ENCODE measurements around the gene ITGB8. TPM values are rescaled to one million over a fixed set of nuclear protein-coding genes. Genes with fewer than 3 reads are reported as not detected.

The ITGB8 gene
- total RNA-seq, 5 donors from 2014 or later (not counting 1 experiment from before 2014, with no cell fraction given) = 0.08 to 0.29 (median 0.16) TPM

GRCh38 chr7:20320786-20321185 is 9.9 kb upstream of the ITGB8 start:
- 81% methylated on average over 3 of the region's 7 CpGs for WGBS (ENCODE audit: insufficient coverage)
- H3K4me3 Mint-ChIP-seq = no peak overlapping the region
- no peak for ATAC-seq (replicated peaks in 1 of 4)

GRCh38 chr7:20323595-20323994 is 7.1 kb upstream of the ITGB8 start:
- Mint-ChIP-seq H3K27ac (no peak overlapping the region), H3K27me3 (peaks cover 4 to 5% of the 10 kb centered on the region in 2 donors), H3K4me3 (no peak overlapping the region), H3K36me3 (no peaks in the 10 kb centered on the region), H3K4me1 (no peaks in the 10 kb centered on the region), H3K9me3 (no peaks in the 10 kb centered on the region)
- ATAC-seq (replicated peaks in 1 of 4) = no peak
- ChIA-PET POLR2A (no interaction called here), CTCF (no interaction called here)
- H3K9me3 ChIP-seq = no peaks in the 10 kb centered on the region
- no peaks in the 10 kb centered on the region for H3K27me3 ChIP-seq (replicated peaks in 1 of 2; ENCODE audit: control insufficient read depth in 2 of 2, extremely low read depth in 1 of 2, insufficient read depth in 2 of 2, low read length in 1 of 2)
- no peaks in the 10 kb centered on the region for H3K4me1 ChIP-seq (ENCODE audit: control insufficient read depth in 1 of 2, extremely low read depth in 1 of 2, insufficient read depth in 2 of 2, low read length in 2 of 2)
- H3K36me3 ChIP-seq (ENCODE audit: control insufficient read depth in 2 of 2, extremely low read depth in 1 of 2, insufficient read depth in 1 of 2, low read length in 1 of 2) = no peaks in the 10 kb centered on the region
- no peak for DNase-seq
- no peak overlapping the region for H3K4me3 ChIP-seq (ENCODE audit: control insufficient read depth in 1 of 2, extremely low read depth in 1 of 2, low read length in 1 of 2)
- H3K27ac ChIP-seq (ENCODE audit: low read length) = no peak overlapping the region
- 100% methylated on average over 1 of the region's 2 CpGs for WGBS (ENCODE audit: insufficient coverage)

More at GRCh38 chr7:20320786-20321185, 9.9 kb upstream of the ITGB8 start:
- H3K4me1 Mint-ChIP-seq = no peaks in the 10 kb centered on the region
- no peaks in the 10 kb centered on the region for H3K9me3 Mint-ChIP-seq
- no peaks in the 10 kb centered on the region for H3K27me3 ChIP-seq (replicated peaks in 1 of 2; ENCODE audit: control insufficient read depth in 2 of 2, extremely low read depth in 1 of 2, insufficient read depth in 2 of 2, low read length in 1 of 2)
- ChIA-PET POLR2A (no interaction called here), CTCF (no interaction called here)
- no peak overlapping the region for H3K4me3 ChIP-seq (ENCODE audit: control insufficient read depth in 1 of 2, extremely low read depth in 1 of 2, low read length in 1 of 2)
- no peak for DNase-seq
- no peak overlapping the region for H3K27ac ChIP-seq (ENCODE audit: low read length)
- no peak overlapping the region for H3K27ac Mint-ChIP-seq
- H3K36me3 ChIP-seq (ENCODE audit: control insufficient read depth in 2 of 2, extremely low read depth in 1 of 2, insufficient read depth in 1 of 2, low read length in 1 of 2) = no peaks in the 10 kb centered on the region
- no peaks in the 10 kb centered on the region for H3K27me3 Mint-ChIP-seq
- H3K36me3 Mint-ChIP-seq = no peaks in the 10 kb centered on the region
- no peaks in the 10 kb centered on the region for H3K9me3 ChIP-seq
- no peaks in the 10 kb centered on the region for H3K4me1 ChIP-seq (ENCODE audit: control insufficient read depth in 1 of 2, extremely low read depth in 1 of 2, insufficient read depth in 2 of 2, low read length in 2 of 2)

GRCh38 chr7:20326342-20326741 is 4.4 kb upstream of the ITGB8 start:
- WGBS (ENCODE audit: insufficient coverage) = 100% methylated on average over 1 of the region's 4 CpGs
- Histone ChIP-seq H3K4me1 (ENCODE audit: control insufficient read depth in 1 of 2, extremely low read depth in 1 of 2, insufficient read depth in 2 of 2, low read length in 2 of 2) (peaks cover 0 to 19% of the 10 kb centered on the region in 2 experiments), H3K27ac (ENCODE audit: low read length) (no peak overlapping the region), H3K9me3 (no peaks in the 10 kb centered on the region), H3K4me3 (ENCODE audit: control insufficient read depth in 1 of 2, extremely low read depth in 1 of 2, low read length in 1 of 2) (no peak overlapping the region), H3K27me3 (replicated peaks in 1 of 2; ENCODE audit: control insufficient read depth in 2 of 2, extremely low read depth in 1 of 2, insufficient read depth in 2 of 2, low read length in 1 of 2) (peaks cover 0 to 21% of the 10 kb centered on the region in 2 experiments), H3K36me3 (ENCODE audit: control insufficient read depth in 2 of 2, extremely low read depth in 1 of 2, insufficient read depth in 1 of 2, low read length in 1 of 2) (no peaks in the 10 kb centered on the region)
- ChIA-PET CTCF (interaction anchor here in 1 of 2 donors (0.6 kb wide), 2 partner anchors 37 to 53 kb away, joined by 3 read pairs; no protein-coding TSS in a partner anchor), POLR2A (no interaction called here)
- Mint-ChIP-seq H3K4me3 (no peak overlapping the region), H3K27me3 (peaks cover 16 to 23% of the 10 kb centered on the region in 2 donors), H3K4me1 (peaks cover 13 to 16% (median 15%) of the 10 kb centered on the region in 3 donors), H3K9me3 (no peaks in the 10 kb centered on the region), H3K27ac (no peak overlapping the region), H3K36me3 (no peaks in the 10 kb centered on the region)
- ATAC-seq (replicated peaks in 1 of 4) = no peak
- no peak for DNase-seq

DNA sequence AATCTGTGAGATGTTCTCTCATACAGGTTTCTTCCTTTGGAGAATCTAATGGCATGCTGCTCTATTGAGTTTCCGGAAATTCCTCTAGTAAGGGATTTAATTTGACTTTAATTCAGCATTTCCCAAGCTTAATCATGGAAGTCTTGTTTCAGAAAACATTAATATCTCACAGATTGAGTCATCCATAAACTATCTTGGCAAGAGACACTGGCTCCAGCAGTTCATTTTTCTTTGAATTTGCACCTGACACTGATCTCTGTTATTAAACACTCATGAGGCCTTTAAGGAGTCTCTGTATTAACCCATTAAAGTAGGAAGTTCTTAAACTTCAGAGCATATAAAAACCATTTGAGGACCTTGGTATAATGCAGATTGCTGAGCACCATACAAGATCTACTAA is 3.6 kb upstream of the ITGB8 start:
- Histone ChIP-seq H3K4me1 (ENCODE audit: control insufficient read depth in 1 of 2, extremely low read depth in 1 of 2, insufficient read depth in 2 of 2, low read length in 2 of 2) (peaks cover 1 to 23% of the 10 kb centered on the region in 2 experiments), H3K4me3 (ENCODE audit: control insufficient read depth in 1 of 2, extremely low read depth in 1 of 2, low read length in 1 of 2) (no peak overlapping the region), H3K36me3 (ENCODE audit: control insufficient read depth in 2 of 2, extremely low read depth in 1 of 2, insufficient read depth in 1 of 2, low read length in 1 of 2) (no peaks in the 10 kb centered on the region), H3K9me3 (no peaks in the 10 kb centered on the region), H3K27ac (ENCODE audit: low read length) (no peak overlapping the region), H3K27me3 (replicated peaks in 1 of 2; ENCODE audit: control insufficient read depth in 2 of 2, extremely low read depth in 1 of 2, insufficient read depth in 2 of 2, low read length in 1 of 2) (peaks cover 0 to 25% of the 10 kb centered on the region in 2 experiments)
- POLR2A ChIA-PET = no interaction called here
- Mint-ChIP-seq H3K27me3 (peaks cover 20 to 27% of the 10 kb centered on the region in 2 donors), H3K4me3 (no peak overlapping the region), H3K27ac (no peak overlapping the region), H3K4me1 (peaks cover 18 to 20% (median 19%) of the 10 kb centered on the region in 3 donors), H3K9me3 (no peaks in the 10 kb centered on the region), H3K36me3 (no peaks in the 10 kb centered on the region)
- DNase-seq (no peak), ATAC-seq (replicated peaks in 1 of 4) (no peak)
- no CpG with 5 or more reads among the region's 1 CpG for WGBS (ENCODE audit: insufficient coverage)
- CTCF ChIA-PET = no interaction called here

- H3K9me3 Mint-ChIP-seq = no peaks in the 10 kb centered on the region
- ChIA-PET CTCF (interaction anchor here in 1 of 2 donors (0.6 kb wide), 1 partner anchor 1069 kb away, joined by 3 read pairs; no protein-coding TSS in a partner anchor), POLR2A (no interaction called here)
- H3K4me1 Mint-ChIP-seq = peaks cover 19 to 22% (median 21%) of the 10 kb centered on the region in 3 donors
- Histone ChIP-seq H3K9me3 (no peaks in the 10 kb centered on the region), H3K27me3 (replicated peaks in 1 of 2; ENCODE audit: control insufficient read depth in 2 of 2, extremely low read depth in 1 of 2, insufficient read depth in 2 of 2, low read length in 1 of 2) (peaks cover 0 to 25% of the 10 kb centered on the region in 2 experiments), H3K4me1 (ENCODE audit: control insufficient read depth in 1 of 2, extremely low read depth in 1 of 2, insufficient read depth in 2 of 2, low read length in 2 of 2) (peaks cover 2 to 23% of the 10 kb centered on the region in 2 experiments), H3K36me3 (ENCODE audit: control insufficient read depth in 2 of 2, extremely low read depth in 1 of 2, insufficient read depth in 1 of 2, low read length in 1 of 2) (no peaks in the 10 kb centered on the region), H3K4me3 (ENCODE audit: control insufficient read depth in 1 of 2, extremely low read depth in 1 of 2, low read length in 1 of 2) (no peak overlapping the region), H3K27ac (ENCODE audit: low read length) (no peak overlapping the region)
- peaks cover 20 to 33% of the 10 kb centered on the region in 2 donors for H3K27me3 Mint-ChIP-seq
- no CpG with 5 or more reads among the region's 2 CpGs for WGBS (ENCODE audit: insufficient coverage)
- H3K27ac Mint-ChIP-seq = no peak overlapping the region
- DNase-seq (no peak), ATAC-seq (replicated peaks in 1 of 4) (no peak)
- H3K36me3 Mint-ChIP-seq = no peaks in the 10 kb centered on the region
- H3K4me3 Mint-ChIP-seq = no peak overlapping the region
These were observed 2.7 kb upstream of the ITGB8 start for GRCh38 chr7:20328027-20328426.

DNA sequence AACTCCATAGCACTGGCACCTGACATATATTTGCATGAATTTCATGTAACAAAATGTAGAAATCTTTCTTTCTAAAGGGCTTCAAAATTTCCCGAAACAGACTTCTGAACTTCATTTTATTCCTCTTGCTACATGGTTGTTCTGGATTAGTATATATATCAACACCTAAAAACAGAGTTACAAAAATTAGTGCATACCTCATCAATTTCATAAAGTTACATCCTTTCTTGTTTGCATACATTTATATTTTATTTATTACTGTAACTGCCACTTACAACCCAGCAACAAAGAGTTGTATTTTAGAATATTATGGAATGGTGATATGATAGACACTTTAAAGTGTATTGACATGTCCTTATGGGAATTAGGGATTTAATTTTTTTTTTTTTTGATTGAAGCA is 2.0 kb upstream of the ITGB8 start:
- Mint-ChIP-seq H3K4me3 (no peak overlapping the region), H3K36me3 (no peaks in the 10 kb centered on the region)
- POLR2A ChIA-PET = interaction anchor here in 1 of 2 donors (0.6 kb wide), 1 partner anchor 614 kb away, joined by 3 read pairs; no protein-coding TSS in a partner anchor

More for the DNA sequence above, 2.0 kb upstream of the ITGB8 start:
- no CpG with 5 or more reads among the region's 1 CpG for WGBS (ENCODE audit: insufficient coverage)
- Histone ChIP-seq H3K27ac (ENCODE audit: low read length) (no peak overlapping the region), H3K4me3 (ENCODE audit: control insufficient read depth in 1 of 2, extremely low read depth in 1 of 2, low read length in 1 of 2) (no peak overlapping the region), H3K27me3 (replicated peaks in 1 of 2; ENCODE audit: control insufficient read depth in 2 of 2, extremely low read depth in 1 of 2, insufficient read depth in 2 of 2, low read length in 1 of 2) (peaks cover 0 to 25% of the 10 kb centered on the region in 2 experiments), H3K9me3 (no peaks in the 10 kb centered on the region), H3K36me3 (ENCODE audit: control insufficient read depth in 2 of 2, extremely low read depth in 1 of 2, insufficient read depth in 1 of 2, low read length in 1 of 2) (no peaks in the 10 kb centered on the region), H3K4me1 (ENCODE audit: control insufficient read depth in 1 of 2, extremely low read depth in 1 of 2, insufficient read depth in 2 of 2, low read length in 2 of 2) (peaks cover 2 to 23% of the 10 kb centered on the region in 2 experiments)
- H3K27me3 Mint-ChIP-seq = peaks cover 23 to 33% of the 10 kb centered on the region in 2 donors
- no peak for ATAC-seq (replicated peaks in 1 of 4)
- no peak for DNase-seq
- CTCF ChIA-PET = no interaction called here
- H3K9me3 Mint-ChIP-seq = no peaks in the 10 kb centered on the region
- H3K4me1 Mint-ChIP-seq = peaks cover 19 to 22% (median 21%) of the 10 kb centered on the region in 3 donors
- no peak overlapping the region for H3K27ac Mint-ChIP-seq
